GM21528 (cell line): ENCODE results near the gene SERPINA9.
"Not testable (repeated sequence)": the region's sequence is repeated elsewhere in the genome, so short reads cannot be mapped to it uniquely, and the experiment has no call there.

ENCODE experiments used
- ATAC-seq: cut with Tn5 transposase; IDR thresholded peaks from one replicate; pipeline ENCODE4 v1.9.1; 2021; ENCODE audit warnings: mild to moderate bottlenecking, moderate library complexity; ENCODE audit not compliant: unreplicated experiment, low FRiP score

The SERPINA9 gene

GRCh38 chr14:94427016-94427613 is 48.9 kb downstream of the SERPINA9 start:
- no peak for ATAC-seq

- ATAC-seq, result no peak
Measured at GRCh38 chr14:94426526-94426925, 49.5 kb downstream of the SERPINA9 start.

GRCh38 chr14:94424371-94424770 is 51.6 kb downstream of the SERPINA9 start:
- no peak for ATAC-seq

GRCh38 chr14:94423453-94424056 is 52.4 kb downstream of the SERPINA9 start:
- ATAC-seq, result peak; percentile 63

- ATAC-seq, result no peak
Measured at GRCh38 chr14:94421316-94421715, 54.7 kb downstream of the SERPINA9 start.

- ATAC-seq, result not testable (repeated sequence)
Measured at GRCh38 chr14:94417497-94418205, 58.3 kb downstream of the SERPINA9 start.
